H9 (cell line): ENCODE measurements around the gene WDR48. TPM values are rescaled to one million over a fixed set of nuclear protein-coding genes. Genes with fewer than 3 reads are reported as not detected.

Experiments
- DNase-seq: peaks from one replicate; pipeline ENCODE4 v3.0.0-alpha.2; 2017
- H2AFZ ChIP-seq: one replicate; pipeline ENCODE4 v1.6.1; 2013; ENCODE audit warnings: mild to moderate bottlenecking, low read length, control low read depth, moderate library complexity
- H2AK5ac ChIP-seq: 2 replicates; pipeline ENCODE4 v1.6.1; 2013; ENCODE audit warnings: low read length, control low read depth, mixed read lengths; ENCODE audit not compliant: insufficient read length
- H2BK120ac ChIP-seq: one replicate; pipeline ENCODE4 v1.6.1; 2013; ENCODE audit warnings: low read depth, mild to moderate bottlenecking, low read length, control low read depth, inconsistent platforms; ENCODE audit not compliant: poor library complexity, severe bottlenecking
- H2BK12ac ChIP-seq: 2 replicates; pipeline ENCODE4 v1.6.1; 2013; ENCODE audit warnings: low read length, control low read depth, mixed read lengths, low read depth; ENCODE audit not compliant: insufficient read length
- H2BK15ac ChIP-seq: 2 replicates; pipeline ENCODE4 v1.6.1; 2013; ENCODE audit warnings: low read depth, low read length, control low read depth
- H2BK20ac ChIP-seq: one replicate; pipeline ENCODE4 v1.6.1; 2013; ENCODE audit warnings: low read depth, mild to moderate bottlenecking, low read length, control low read depth, inconsistent platforms; ENCODE audit not compliant: poor library complexity, severe bottlenecking
- H2BK5ac ChIP-seq: 2 replicates; pipeline ENCODE4 v1.6.1; 2013; ENCODE audit warnings: low read length, control low read depth, mixed read lengths; ENCODE audit not compliant: insufficient read length
- H3K14ac ChIP-seq: 2 replicates; pipeline ENCODE4 v1.6.1; 2013; ENCODE audit warnings: low read length, control low read depth; ENCODE audit not compliant: insufficient read depth
- H3K18ac ChIP-seq: 2 replicates; pipeline ENCODE4 v1.6.1; 2013; ENCODE audit warnings: low read depth, mild to moderate bottlenecking, mixed read lengths, low read length, control low read depth; ENCODE audit not compliant: insufficient read length
- H3K23ac ChIP-seq: 2 replicates; pipeline ENCODE4 v1.6.1; 2013; ENCODE audit warnings: low read length, control low read depth, mixed read lengths, low read depth; ENCODE audit not compliant: insufficient read length
- H3K23me2 ChIP-seq: 2 replicates; pipeline ENCODE4 v1.6.1; 2013; ENCODE audit warnings: low read depth, mild to moderate bottlenecking, mixed read lengths, low read length, control low read depth; ENCODE audit not compliant: insufficient read length, poor library complexity, severe bottlenecking
- H3K27ac ChIP-seq: 2 replicates; pipeline ENCODE4 v1.5.1; 2013; ENCODE audit warnings: low read length, control low read depth, mixed read lengths, low read depth; ENCODE audit not compliant: insufficient read length
- H3K27me3 ChIP-seq: 2 replicates; pipeline ENCODE4 v1.6.1; 2013; ENCODE audit warnings: low read length, control low read depth, inconsistent platforms; ENCODE audit not compliant: insufficient read depth
- H3K4ac ChIP-seq: 2 replicates; pipeline ENCODE4 v1.6.1; 2013; ENCODE audit warnings: low read depth, mild to moderate bottlenecking, control low read depth, inconsistent platforms, low read length, moderate library complexity
- H3K4me1 ChIP-seq: 2 replicates; pipeline ENCODE4 v1.6.1; 2013; ENCODE audit warnings: low read length, control low read depth, inconsistent platforms; ENCODE audit not compliant: insufficient read depth
- H3K4me2 ChIP-seq: 2 replicates; pipeline ENCODE4 v1.6.1; 2013; ENCODE audit warnings: low read length, control low read depth, mixed read lengths; ENCODE audit not compliant: insufficient read length, insufficient read depth
- H3K56ac ChIP-seq: 2 replicates; pipeline ENCODE4 v1.6.1; 2013; ENCODE audit warnings: low read depth, mild to moderate bottlenecking, mixed read lengths, low read length, control low read depth; ENCODE audit not compliant: insufficient read length
- H3K79me1 ChIP-seq: 2 replicates; pipeline ENCODE4 v1.6.1; 2013; ENCODE audit warnings: low read depth, mild to moderate bottlenecking, moderate library complexity, low read length, control low read depth, inconsistent platforms; ENCODE audit not compliant: insufficient read depth, poor library complexity, severe bottlenecking
- H3K79me2 ChIP-seq: 2 replicates; pipeline ENCODE4 v1.6.1; 2013; ENCODE audit warnings: low read length, control low read depth, inconsistent platforms; ENCODE audit not compliant: insufficient read depth
- H3K9ac ChIP-seq: 2 replicates; pipeline ENCODE4 v1.6.1; 2013; ENCODE audit warnings: low read length, control low read depth, mixed read lengths; ENCODE audit not compliant: insufficient read length; ENCODE audit errors: extremely low read depth
- H3K9me3 ChIP-seq: one replicate; pipeline ENCODE4 v1.6.1; 2013; ENCODE audit warnings: low read depth, low read length, inconsistent platforms; ENCODE audit not compliant: control insufficient read depth
- H3T11ph ChIP-seq: one replicate; pipeline ENCODE4 v1.6.1; 2013; ENCODE audit warnings: mild to moderate bottlenecking, low read length, control low read depth, inconsistent platforms
- H4K20me1 ChIP-seq: one replicate; pipeline ENCODE4 v1.6.1; 2013; ENCODE audit not compliant: control insufficient read depth, insufficient read length, insufficient read depth
- H4K5ac ChIP-seq: 2 replicates; pipeline ENCODE4 v1.6.1; 2013; ENCODE audit warnings: low read depth, mild to moderate bottlenecking, mixed read lengths, low read length, control low read depth; ENCODE audit not compliant: insufficient read length
- H4K8ac ChIP-seq: replicated peaks from 2 replicates; pipeline ENCODE4 v1.6.1; 2013; ENCODE audit warnings: low read length, control low read depth, mixed read lengths, low read depth; ENCODE audit not compliant: insufficient read length
- H4K91ac ChIP-seq: 2 replicates; pipeline ENCODE4 v1.6.1; 2013; ENCODE audit warnings: low read depth, mild to moderate bottlenecking, moderate library complexity, mixed read lengths, low read length, control low read depth; ENCODE audit not compliant: insufficient read length
- H3K27ac Mint-ChIP-seq, 3 experiments: 2 replicates in 2 of 3; 3 replicates in 1 of 3; pipeline ENCODE4 v1.8.0; 2020 to 2021; ENCODE audit warnings: mixed read lengths in 3 of 3, mild to moderate bottlenecking in 1 of 3, moderate library complexity in 1 of 3
- H3K27me3 Mint-ChIP-seq: 2 replicates; pipeline ENCODE4 v1.8.0; 2021; ENCODE audit warnings: low read depth, mild to moderate bottlenecking, moderate library complexity, mixed read lengths
- H3K36me3 Mint-ChIP-seq, 3 experiments: 2 replicates in 2 of 3; 3 replicates in 1 of 3; pipeline ENCODE4 v1.8.0; 2020 to 2021; ENCODE audit warnings: low read depth in 3 of 3, mixed read lengths in 3 of 3; ENCODE audit not compliant: insufficient read depth in 1 of 3
- H3K4me1 Mint-ChIP-seq, 2 experiments: 2 replicates each; pipeline ENCODE4 v1.8.0; 2020; ENCODE audit warnings: mixed read lengths in 2 of 2
- H3K4me3 Mint-ChIP-seq, 2 experiments: 2 replicates in 1 of 2; 3 replicates in 1 of 2; pipeline ENCODE4 v1.8.0; 2020 to 2021; ENCODE audit warnings: mild to moderate bottlenecking in 2 of 2, mixed read lengths in 2 of 2, moderate library complexity in 1 of 2
- H3K9me3 Mint-ChIP-seq, 2 experiments: 2 replicates in 1 of 2; 3 replicates in 1 of 2; pipeline ENCODE4 v1.8.0; 2020; ENCODE audit warnings: mild to moderate bottlenecking in 2 of 2, mixed read lengths in 2 of 2, moderate library complexity in 1 of 2
- WGBS: extraction: QIAGEN DNeasy Blood & Tissue Kit; methylation state at CpG from one replicate; pipeline ENCODE4 v1.1.7; 2013; ENCODE audit warnings: missing lambda C conversion rate, low lambda C conversion rate, mixed read lengths; ENCODE audit not compliant: insufficient read length; ENCODE audit errors: extremely low coverage; 5-methylcytosine and 5-hydroxymethylcytosine counted together
- microRNA-seq: library from miRNA; unstranded; fragments of <30 nt; microRNA quantifications from one replicate; pipeline ENCODE4, GENCODE V29; 2020; ENCODE audit warnings: borderline microRNAs expressed
- total RNA-seq: library from RNA; stranded (reverse); gene quantifications from 2 replicates; pipeline ENCODE4 v1.2.1, GENCODE V29; 2021
- TF ChIP-seq, protein P1 (sequence below): fragments of 200-600 bp; sonication (generic); conservative IDR thresholded peaks from 3 replicates; pipeline ENCODE4 v1.8.0; 2021; ENCODE audit warnings: antibody characterized with exemption, mild to moderate bottlenecking

Gene WDR48
- total RNA-seq, 1 experiment from 2014 or later: 52.7 TPM

DNA sequence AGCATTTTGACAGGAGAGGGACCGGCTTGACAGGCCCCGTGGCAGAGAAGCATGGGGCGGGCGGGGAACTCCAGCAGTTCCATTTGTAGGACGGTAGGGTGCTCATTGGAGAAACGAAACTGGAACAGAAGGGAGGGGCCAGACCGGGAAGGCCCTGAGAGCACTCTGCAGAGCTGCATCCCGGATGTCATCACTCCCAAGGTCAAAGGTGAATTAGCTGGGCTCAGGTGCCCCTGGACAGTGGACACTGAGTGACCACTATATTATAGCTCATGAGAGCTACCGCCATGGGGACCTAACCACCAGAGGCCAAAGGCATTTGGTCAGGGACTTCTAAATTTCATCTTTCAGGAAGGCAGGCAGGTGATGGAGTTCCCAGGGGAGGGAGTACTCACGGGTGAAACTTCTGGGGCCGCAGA lies 94.3 kb downstream of the WDR48 start:
- no peak overlapping the region for H3K4me3 Mint-ChIP-seq
- no peak overlapping the region for H3K18ac ChIP-seq
- no peak overlapping the region for H4K91ac ChIP-seq
- H3K9ac ChIP-seq: no peak overlapping the region
- H3K23ac ChIP-seq: no peak overlapping the region
- H4K20me1 ChIP-seq: no peaks in the 10 kb centered on the region
- no peak overlapping the region for H3K56ac ChIP-seq
- WGBS: no CpG with 5 or more reads among the region's 11 CpGs
- no peak overlapping the region for H3K27ac ChIP-seq
- no peak overlapping the region for H3K4me2 ChIP-seq
- no peak overlapping the region for H4K5ac ChIP-seq
- TF ChIP-seq, protein P1, sequence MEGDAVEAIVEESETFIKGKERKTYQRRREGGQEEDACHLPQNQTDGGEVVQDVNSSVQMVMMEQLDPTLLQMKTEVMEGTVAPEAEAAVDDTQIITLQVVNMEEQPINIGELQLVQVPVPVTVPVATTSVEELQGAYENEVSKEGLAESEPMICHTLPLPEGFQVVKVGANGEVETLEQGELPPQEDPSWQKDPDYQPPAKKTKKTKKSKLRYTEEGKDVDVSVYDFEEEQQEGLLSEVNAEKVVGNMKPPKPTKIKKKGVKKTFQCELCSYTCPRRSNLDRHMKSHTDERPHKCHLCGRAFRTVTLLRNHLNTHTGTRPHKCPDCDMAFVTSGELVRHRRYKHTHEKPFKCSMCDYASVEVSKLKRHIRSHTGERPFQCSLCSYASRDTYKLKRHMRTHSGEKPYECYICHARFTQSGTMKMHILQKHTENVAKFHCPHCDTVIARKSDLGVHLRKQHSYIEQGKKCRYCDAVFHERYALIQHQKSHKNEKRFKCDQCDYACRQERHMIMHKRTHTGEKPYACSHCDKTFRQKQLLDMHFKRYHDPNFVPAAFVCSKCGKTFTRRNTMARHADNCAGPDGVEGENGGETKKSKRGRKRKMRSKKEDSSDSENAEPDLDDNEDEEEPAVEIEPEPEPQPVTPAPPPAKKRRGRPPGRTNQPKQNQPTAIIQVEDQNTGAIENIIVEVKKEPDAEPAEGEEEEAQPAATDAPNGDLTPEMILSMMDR: no peak
- H3K4me1 ChIP-seq: peaks cover 22% of the 10 kb centered on the region; the same call in 1 of the 2 replicates
- H2BK15ac ChIP-seq: no peak overlapping the region
- no peak overlapping the region for H2BK12ac ChIP-seq
- no peaks in the 10 kb centered on the region for H3K27me3 ChIP-seq
- peak overlapping the region in 2 of 3 experiments; percentile 36 to 61; a peak in 2 of 7 replicates for H3K27ac Mint-ChIP-seq
- H3K4ac ChIP-seq: no peak overlapping the region
- H2AK5ac ChIP-seq: no peak overlapping the region
- H2AFZ ChIP-seq: no peak overlapping the region
- DNase-seq: peak; percentile 29
- H3K79me1 ChIP-seq: no peaks in the 10 kb centered on the region
- H3K23me2 ChIP-seq: no peaks in the 10 kb centered on the region
- H2BK20ac ChIP-seq: no peak overlapping the region
- peaks cover 2% of the 10 kb centered on the region; the same call in 1 of the 2 replicates for H3K27me3 Mint-ChIP-seq
- no peak overlapping the region for H4K8ac ChIP-seq
- no peak overlapping the region for H2BK120ac ChIP-seq
- H3K9me3 ChIP-seq: no peaks in the 10 kb centered on the region
- peaks cover 14 to 56% (median 44%) of the 10 kb centered on the region in 3 experiments; a peak in 6 of 7 replicates for H3K36me3 Mint-ChIP-seq
- no peak overlapping the region for H3T11ph ChIP-seq
- peaks cover 47 to 52% of the 10 kb centered on the region in 2 experiments for H3K4me1 Mint-ChIP-seq
- no peak overlapping the region for H3K14ac ChIP-seq
- H2BK5ac ChIP-seq: no peak overlapping the region
- H3K79me2 ChIP-seq: peaks cover 5% of the 10 kb centered on the region; the same call in 1 of the 2 replicates
- no peaks in the 10 kb centered on the region for H3K9me3 Mint-ChIP-seq

Small RNAs within 50 kb of the gene (microRNA-seq; reads per million reads assigned to microRNA genes)
- gene MIR6822: not detected

Other genes with a start within 250 kb of the WDR48 start
- not detected in 2 replicates for gene SCN10A, start 235.8 kb upstream of the WDR48 start, total RNA-seq
- 0.17 and 0.20 TPM in 2 replicates for gene SCN11A, start 72 bp upstream of the WDR48 start, total RNA-seq
- 36.1 and 37.4 TPM in 2 replicates for gene GORASP1, start 55.6 kb downstream of the WDR48 start, total RNA-seq
- gene TTC21A, start 55.7 kb downstream of the WDR48 start, total RNA-seq: 1.7 and 2.3 TPM in 2 replicates
- gene CSRNP1, start 101.6 kb downstream of the WDR48 start, total RNA-seq: 8.2 and 8.5 TPM in 2 replicates
- gene XIRP1, start 140.6 kb downstream of the WDR48 start, total RNA-seq: not detected in 2 replicates
- 0.09 TPM in 1 of 2 replicates, not detected in the other for gene CX3CR1, start 228.0 kb downstream of the WDR48 start, total RNA-seq